ENCODE results near the gene MR1.

The MR1 gene

GRCh38 chr1:181079920-181080319, 46.1 kb downstream of the MR1 start:
- Histone ChIP-seq H3K9ac (no peak overlapping the region), H3K4me1 (ENCODE audit: low read depth, poor library complexity, severe bottlenecking) (no peaks in the 10 kb centered on the region), H3K36me3 (ENCODE audit: insufficient read depth) (no peaks in the 10 kb centered on the region), H3K27me3 (ENCODE audit: insufficient read depth, low read depth) (no peaks in the 10 kb centered on the region), H3K4me2 (no peak overlapping the region), H3K4me3 (IDR thresholded peaks at IDR 0.05; ENCODE audit: insufficient read depth, low read depth, low read length) (no peak overlapping the region), H2AFZ (ENCODE audit: low read depth) (no peak overlapping the region), H3K27ac (no peak overlapping the region), H4K20me1 (ENCODE audit: insufficient read depth) (no peaks in the 10 kb centered on the region), H3K79me2 (ENCODE audit: insufficient read depth, low read depth) (no peaks in the 10 kb centered on the region)
- TF ChIP-seq CTCF (conservative IDR thresholded peaks at IDR 0.05; ENCODE audit: low read depth, low read length), result 0 out of 2 replicates have a peak, but pooled peaks have one; percentile 17

- no peaks in the 10 kb centered on the region for H3K79me2 ChIP-seq (ENCODE audit: insufficient read depth, low read depth)
- H3K4me1 ChIP-seq (ENCODE audit: low read depth, poor library complexity, severe bottlenecking), result no peaks in the 10 kb centered on the region
- no peak overlapping the region for H3K27ac ChIP-seq
Observed at GRCh38 chr1:181080556-181080955, 46.8 kb downstream of the MR1 start.

GRCh38 chr1:181081395-181081794, 47.6 kb downstream of the MR1 start:
- Histone ChIP-seq H3K4me1 (ENCODE audit: low read depth, poor library complexity, severe bottlenecking) (no peaks in the 10 kb centered on the region), H3K9ac (no peak overlapping the region), H4K20me1 (ENCODE audit: insufficient read depth) (no peaks in the 10 kb centered on the region), H3K36me3 (ENCODE audit: insufficient read depth) (no peaks in the 10 kb centered on the region), H3K4me2 (no peak overlapping the region), H3K4me3 (IDR thresholded peaks at IDR 0.05; ENCODE audit: insufficient read depth, low read depth, low read length) (no peak overlapping the region), H3K79me2 (ENCODE audit: insufficient read depth, low read depth) (no peaks in the 10 kb centered on the region), H2AFZ (ENCODE audit: low read depth) (no peak overlapping the region), H3K27ac (no peak overlapping the region), H3K27me3 (ENCODE audit: insufficient read depth, low read depth) (no peaks in the 10 kb centered on the region)
- no peak for TF ChIP-seq CTCF (conservative IDR thresholded peaks at IDR 0.05; ENCODE audit: low read depth, low read length)

More at GRCh38 chr1:181080556-181080955, 46.8 kb downstream of the MR1 start:
- no peak overlapping the region for H3K9ac ChIP-seq
- no peak overlapping the region for H3K4me3 ChIP-seq (IDR thresholded peaks at IDR 0.05; ENCODE audit: insufficient read depth, low read depth, low read length)
- no peaks in the 10 kb centered on the region for H3K36me3 ChIP-seq (ENCODE audit: insufficient read depth)
- no peaks in the 10 kb centered on the region for H4K20me1 ChIP-seq (ENCODE audit: insufficient read depth)
- H3K4me2 ChIP-seq, result no peak overlapping the region
- H3K27me3 ChIP-seq (ENCODE audit: insufficient read depth, low read depth), result no peaks in the 10 kb centered on the region
- no peak overlapping the region for H2AFZ ChIP-seq (ENCODE audit: low read depth)
- TF ChIP-seq CTCF (conservative IDR thresholded peaks at IDR 0.05; ENCODE audit: low read depth, low read length), result no peak

GRCh38 chr1:181083842-181084605, 50.2 kb downstream of the MR1 start:
- no peak overlapping the region for H3K4me3 ChIP-seq (IDR thresholded peaks at IDR 0.05; ENCODE audit: insufficient read depth, low read depth, low read length)
- no peak overlapping the region for H3K4me2 ChIP-seq
- peaks cover 6% of the 10 kb centered on the region for H3K4me1 ChIP-seq (ENCODE audit: low read depth, poor library complexity, severe bottlenecking)
- H2AFZ ChIP-seq (ENCODE audit: low read depth), result no peak overlapping the region
- H3K79me2 ChIP-seq (ENCODE audit: insufficient read depth, low read depth), result no peaks in the 10 kb centered on the region
- no peaks in the 10 kb centered on the region for H3K36me3 ChIP-seq (ENCODE audit: insufficient read depth)
- H4K20me1 ChIP-seq (ENCODE audit: insufficient read depth), result no peaks in the 10 kb centered on the region
- no peak overlapping the region for H3K9ac ChIP-seq
- no peak overlapping the region for H3K27ac ChIP-seq
- H3K27me3 ChIP-seq (ENCODE audit: insufficient read depth, low read depth), result no peaks in the 10 kb centered on the region
- TF ChIP-seq CTCF (conservative IDR thresholded peaks at IDR 0.05; ENCODE audit: low read depth, low read length), result no peak; the same call in 1 of the 2 replicates
